CD4-positive, alpha-beta memory T cell (primary cell): ENCODE results near the gene HMGCS2. TPM values are rescaled to one million over a fixed set of nuclear protein-coding genes. Genes with fewer than 3 reads are reported as not detected.

Experiments used
- CTCF ChIA-PET: fragments of 350-600 bp; sonication (Branson Sonifier 250); formaldehyde crosslinking; loops from one replicate; lab custom pipeline; 2021; ENCODE audit warnings: inconsistent platforms; ENCODE audit not compliant: partially characterized antibody; lab: Charles Lee
- POLR2A ChIA-PET: fragments of 350-600 bp; sonication (Branson Sonifier 250); formaldehyde crosslinking; loops from one replicate; lab custom pipeline; 2021; ENCODE audit not compliant: partially characterized antibody; lab: Charles Lee
- DNase-seq, 5 donors: peaks; one replicate each; pipeline versions ENCODE4 v3.0.0 to v3.0.0-alpha.2; 2020 to 2022; ENCODE audit warnings: mixed read lengths in 1 of 5
- H3K27ac ChIP-seq: one replicate; pipeline ENCODE4 v1.7.0; 2013; ENCODE audit warnings: low read depth, low read length
- H3K27me3 ChIP-seq: 2 replicates; pipeline ENCODE4 v1.7.0; 2013; ENCODE audit warnings: mild to moderate bottlenecking, low read length, moderate library complexity; ENCODE audit not compliant: insufficient read depth
- H3K36me3 ChIP-seq: 2 replicates; pipeline ENCODE4 v1.7.0; 2013; ENCODE audit warnings: mild to moderate bottlenecking, low read length, moderate library complexity; ENCODE audit not compliant: insufficient read depth
- H3K4me1 ChIP-seq: 2 replicates; pipeline ENCODE4 v1.7.0; 2013; ENCODE audit warnings: mild to moderate bottlenecking, low read length, moderate library complexity; ENCODE audit not compliant: insufficient read depth
- H3K4me3 ChIP-seq, 2 donors: one replicate each; pipeline ENCODE4 v1.7.0; 2013; ENCODE audit warnings: low read length in 2 of 2, mild to moderate bottlenecking in 1 of 2
- H3K9me3 ChIP-seq, 2 donors: one replicate each; pipeline ENCODE4 v1.7.0; 2013; ENCODE audit warnings: low read length in 2 of 2, control low read depth in 1 of 2; ENCODE audit not compliant: control insufficient read depth in 1 of 2
- H3K27ac Mint-ChIP-seq, 7 donors: one replicate each; pipeline ENCODE4 v1.8.0; 2020 to 2021; ENCODE audit warnings: mixed read lengths in 7 of 7, mild to moderate bottlenecking in 6 of 7, inconsistent platforms in 3 of 7, moderate library complexity in 3 of 7
- H3K27me3 Mint-ChIP-seq, 2 donors: one replicate each; pipeline ENCODE4 v1.8.0; 2020 to 2021; ENCODE audit warnings: mixed read lengths in 2 of 2
- H3K36me3 Mint-ChIP-seq, 2 donors: one replicate each; pipeline ENCODE4 v1.8.0; 2020 to 2021; ENCODE audit warnings: mixed read lengths in 2 of 2, inconsistent platforms in 1 of 2, mild to moderate bottlenecking in 1 of 2
- H3K4me1 Mint-ChIP-seq, 4 donors: one replicate each; pipeline ENCODE4 v1.8.0; 2020 to 2021; ENCODE audit warnings: mixed read lengths in 4 of 4, mild to moderate bottlenecking in 1 of 4
- H3K4me3 Mint-ChIP-seq, 8 donors: one replicate each; pipeline ENCODE4 v1.8.0; 2020 to 2021; ENCODE audit warnings: mixed read lengths in 8 of 8, mild to moderate bottlenecking in 7 of 8, moderate library complexity in 6 of 8, inconsistent platforms in 3 of 8
- H3K9me3 Mint-ChIP-seq, 8 donors: one replicate each; pipeline ENCODE4 v1.8.0; 2020 to 2021; ENCODE audit warnings: mixed read lengths in 8 of 8, mild to moderate bottlenecking in 5 of 8, inconsistent platforms in 3 of 8, moderate library complexity in 1 of 8
- intact Hi-C: fragments of 100-400 bp; cut with micrococcal nuclease; formaldehyde crosslinking; loops from one replicate; pipeline ENCODE4 v1.15.1; 2023
- polyA plus RNA-seq, 2 donors: library from polyadenylated mRNA; unstranded; fragments of 300-500 nt; fragmentation: Illumina TruSeq; gene quantifications; one replicate each; pipeline ENCODE4 v1.2.3, GENCODE V29; 2021
- total RNA-seq, 2 experiments: library from RNA; stranded (reverse); gene quantifications; one replicate each; pipeline ENCODE4 v1.2.3, GENCODE V29; 2021

The HMGCS2 gene
- total and polyA plus RNA-seq, 4 experiments from 2014 or later, result not detected

- POLR2A ChIA-PET, result no interaction called here
- H3K27ac Mint-ChIP-seq, result no peak overlapping the region
- intact Hi-C loops, result no loop called here
These were observed 26.0 kb downstream of the HMGCS2 start for GRCh38 chr1:119742677-119743076.

GRCh38 chr1:119742202-119742601 lies 26.5 kb downstream of the HMGCS2 start:
- peaks cover 0 to 2% (median 0%) of the 10 kb centered on the region in 4 donors for H3K4me1 Mint-ChIP-seq
- Histone ChIP-seq H3K27ac (no peak overlapping the region), H3K9me3 (no peaks in the 10 kb centered on the region), H3K4me1 (no peaks in the 10 kb centered on the region), H3K4me3 (no peak overlapping the region), H3K27me3 (no peaks in the 10 kb centered on the region), H3K36me3 (no peaks in the 10 kb centered on the region)
- no peaks in the 10 kb centered on the region for H3K27me3 Mint-ChIP-seq
- CTCF ChIA-PET, result no interaction called here
- no peak overlapping the region for H3K4me3 Mint-ChIP-seq
- intact Hi-C loops, result no loop called here
- no peaks in the 10 kb centered on the region for H3K9me3 Mint-ChIP-seq
- H3K36me3 Mint-ChIP-seq, result no peaks in the 10 kb centered on the region
- H3K27ac Mint-ChIP-seq, result no peak overlapping the region
- DNase-seq, result no peak
- POLR2A ChIA-PET, result no interaction called here

More at GRCh38 chr1:119742677-119743076, 26.0 kb downstream of the HMGCS2 start:
- no peak overlapping the region for H3K4me3 ChIP-seq
- no peak overlapping the region for H3K4me3 Mint-ChIP-seq
- H3K27me3 ChIP-seq, result no peaks in the 10 kb centered on the region
- no peaks in the 10 kb centered on the region for H3K36me3 ChIP-seq
- no peaks in the 10 kb centered on the region for H3K9me3 Mint-ChIP-seq
- no peak overlapping the region for H3K27ac ChIP-seq
- H3K9me3 ChIP-seq, result no peaks in the 10 kb centered on the region
- CTCF ChIA-PET, result interaction anchor here (0.9 to 4.8 kb wide), 4 partner anchors 8 to 34 kb away, joined by 3 to 44 read pairs (median 14); no protein-coding TSS in a partner anchor
- H3K4me1 ChIP-seq, result no peaks in the 10 kb centered on the region
- no peak for DNase-seq
- H3K4me1 Mint-ChIP-seq, result peaks cover 0 to 2% (median 0%) of the 10 kb centered on the region in 4 donors
- no peaks in the 10 kb centered on the region for H3K36me3 Mint-ChIP-seq
- H3K27me3 Mint-ChIP-seq, result no peaks in the 10 kb centered on the region

DNA sequence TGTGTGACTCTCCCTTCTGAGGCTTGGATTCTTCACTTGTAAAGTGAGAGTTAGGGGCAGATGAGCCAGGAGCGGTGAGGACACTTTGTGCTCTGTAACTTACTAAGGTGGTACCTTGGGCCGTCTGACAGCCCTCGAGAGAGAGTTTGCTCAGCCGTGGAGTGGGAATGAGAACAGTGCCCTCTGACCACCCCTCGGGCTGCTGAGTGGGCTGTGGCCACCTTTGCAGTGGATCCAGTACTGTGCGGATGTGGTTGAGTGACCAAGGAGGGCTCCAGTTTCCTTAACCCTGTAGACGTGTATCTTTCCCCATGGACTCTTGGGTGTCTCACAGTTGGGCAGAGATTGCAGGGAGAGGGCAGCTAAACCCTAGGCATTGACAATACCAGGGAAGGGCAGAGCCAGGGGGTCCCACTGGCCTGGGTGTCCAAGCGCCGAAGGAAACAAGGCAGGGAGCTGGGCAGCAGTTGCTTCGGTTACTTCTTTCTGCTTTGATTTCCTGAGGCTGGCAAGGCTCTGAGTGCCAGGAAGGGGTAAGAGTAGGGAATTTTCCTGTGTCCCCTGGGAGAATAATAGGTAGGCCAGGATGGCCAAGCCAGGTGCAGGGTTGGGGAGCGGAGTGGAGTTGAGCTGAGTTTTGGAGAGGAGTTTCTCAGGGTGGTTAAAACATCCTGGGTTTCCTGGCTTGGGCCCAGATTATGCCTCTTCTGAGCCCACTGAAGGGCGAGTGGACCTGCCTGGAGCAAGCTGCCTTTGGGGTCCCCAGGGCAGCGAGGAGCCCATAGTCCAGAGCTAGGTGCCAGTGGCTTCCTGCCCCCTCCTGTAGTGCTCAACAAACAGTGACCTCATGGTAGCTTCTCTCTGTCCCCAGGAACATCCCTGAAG lies 27.6 kb downstream of the HMGCS2 start:
- intact Hi-C loops, result no loop called here
- Histone ChIP-seq H3K9me3 (no peaks in the 10 kb centered on the region), H3K27ac (no peak overlapping the region), H3K27me3 (no peaks in the 10 kb centered on the region), H3K36me3 (no peaks in the 10 kb centered on the region), H3K4me1 (no peaks in the 10 kb centered on the region), H3K4me3 (no peak overlapping the region)
- Mint-ChIP-seq H3K4me1 (peaks cover 0 to 2% (median 0%) of the 10 kb centered on the region in 4 donors), H3K36me3 (no peaks in the 10 kb centered on the region), H3K27ac (no peak overlapping the region), H3K9me3 (no peaks in the 10 kb centered on the region), H3K27me3 (no peaks in the 10 kb centered on the region), H3K4me3 (no peak overlapping the region)
- no peak for DNase-seq
- CTCF ChIA-PET, result no interaction called here
- POLR2A ChIA-PET, result no interaction called here

DNA sequence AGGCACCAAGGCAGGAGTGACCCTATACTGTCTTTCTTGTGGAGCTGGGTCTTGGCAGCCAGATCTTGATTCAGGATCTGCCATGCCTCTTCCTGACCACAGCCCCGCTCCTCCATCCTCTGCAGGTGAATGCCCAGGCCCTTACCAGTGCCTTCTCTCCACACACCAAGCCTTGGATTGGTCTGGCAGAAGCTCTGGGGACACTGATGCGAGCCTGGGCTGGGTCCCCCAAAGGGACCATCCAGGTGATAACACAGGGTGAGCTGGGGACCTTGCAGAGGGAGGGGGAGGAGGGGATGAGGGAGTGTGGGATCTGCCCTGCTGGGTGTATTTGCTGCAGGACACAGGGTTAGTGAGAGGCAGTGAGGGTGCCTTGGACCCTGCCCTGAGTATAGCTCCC lies 28.4 kb downstream of the HMGCS2 start:
- H3K9me3 ChIP-seq, result no peaks in the 10 kb centered on the region
- peaks cover 0 to 2% (median 0%) of the 10 kb centered on the region in 4 donors for H3K4me1 Mint-ChIP-seq
- H3K9me3 Mint-ChIP-seq, result no peaks in the 10 kb centered on the region
- no peak overlapping the region for H3K27ac ChIP-seq
- no peaks in the 10 kb centered on the region for H3K36me3 ChIP-seq
- H3K27ac Mint-ChIP-seq, result no peak overlapping the region
- no peak overlapping the region for H3K4me3 ChIP-seq
- POLR2A ChIA-PET, result no interaction called here
- H3K4me3 Mint-ChIP-seq, result no peak overlapping the region
- intact Hi-C loops, result no loop called here
- H3K27me3 ChIP-seq, result no peaks in the 10 kb centered on the region
- H3K36me3 Mint-ChIP-seq, result no peaks in the 10 kb centered on the region
- H3K27me3 Mint-ChIP-seq, result no peaks in the 10 kb centered on the region
- CTCF ChIA-PET, result no interaction called here
- DNase-seq, result no peak
- no peaks in the 10 kb centered on the region for H3K4me1 ChIP-seq

DNA sequence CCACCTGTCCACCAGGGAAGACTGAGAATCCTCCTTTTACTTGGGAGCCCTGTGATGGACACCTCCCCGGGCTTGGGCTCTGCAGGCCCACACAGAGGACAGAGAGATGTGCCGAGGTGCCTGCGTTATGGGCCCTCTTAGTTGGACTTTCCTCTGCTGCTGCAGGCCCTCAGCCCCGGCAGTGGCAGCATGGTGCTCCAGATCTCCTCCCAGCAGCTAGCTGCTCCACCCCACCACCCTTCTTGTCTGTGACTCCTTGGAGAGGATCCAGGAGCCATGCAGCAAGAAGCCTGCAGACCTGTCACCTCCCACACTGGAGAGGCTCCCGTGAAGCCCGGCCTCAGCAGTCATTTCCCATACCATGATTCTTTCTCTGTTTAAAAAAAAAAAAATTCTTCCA lies 29.6 kb downstream of the HMGCS2 start:
- no peaks in the 10 kb centered on the region for H3K4me1 ChIP-seq
- DNase-seq, result no peak
- no peaks in the 10 kb centered on the region for H3K36me3 ChIP-seq
- no peak overlapping the region for H3K4me3 Mint-ChIP-seq
- H3K4me1 Mint-ChIP-seq, result peaks cover 0 to 2% (median 0%) of the 10 kb centered on the region in 4 donors
- H3K27ac ChIP-seq, result no peak overlapping the region
- intact Hi-C loops, result no loop called here
- H3K4me3 ChIP-seq, result no peak overlapping the region
- H3K9me3 Mint-ChIP-seq, result no peaks in the 10 kb centered on the region
- H3K27me3 Mint-ChIP-seq, result no peaks in the 10 kb centered on the region
- H3K9me3 ChIP-seq, result no peaks in the 10 kb centered on the region
- H3K27me3 ChIP-seq, result no peaks in the 10 kb centered on the region
- H3K27ac Mint-ChIP-seq, result no peak overlapping the region
- ChIA-PET CTCF (interaction anchor here (2.1 kb wide), 1 partner anchor 9 kb away, joined by 6 read pairs; no protein-coding TSS in a partner anchor), POLR2A (no interaction called here)
- no peaks in the 10 kb centered on the region for H3K36me3 Mint-ChIP-seq

DNA sequence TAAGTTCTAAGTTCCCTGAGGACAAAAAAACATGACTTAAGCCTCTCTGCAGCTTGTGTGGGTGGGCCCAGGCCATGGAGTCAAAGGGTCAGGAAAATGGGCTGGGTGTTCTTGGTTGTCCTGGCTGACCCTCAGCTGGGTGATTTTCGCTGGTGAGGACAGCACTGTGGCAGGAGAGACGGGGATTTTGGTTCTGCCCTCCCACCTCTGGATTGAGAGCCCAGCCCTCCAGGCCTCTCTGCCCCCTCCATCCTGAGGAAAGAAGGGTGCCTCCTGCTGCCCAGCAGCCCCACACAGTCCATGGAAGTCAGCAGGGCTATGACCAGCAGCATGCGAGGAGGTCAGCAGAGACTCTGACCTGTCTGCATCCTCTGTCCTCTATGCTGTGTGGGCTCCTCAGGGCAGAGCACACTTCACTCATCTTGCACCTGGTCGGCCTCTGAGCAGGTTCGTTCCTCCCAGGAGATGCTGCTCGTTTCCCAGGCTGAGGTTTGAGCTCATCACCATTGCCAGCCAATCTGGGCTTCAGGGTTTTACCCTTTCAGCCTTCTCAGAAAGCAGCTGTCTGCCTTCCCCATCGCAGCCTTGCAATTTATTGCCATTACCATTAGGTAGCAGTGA lies 30.5 kb downstream of the HMGCS2 start:
- no peak overlapping the region for H3K4me3 Mint-ChIP-seq

GRCh38 chr1:119737040-119737682 lies 31.5 kb downstream of the HMGCS2 start:
- Histone ChIP-seq H3K4me3 (no peak overlapping the region), H3K27ac (no peak overlapping the region), H3K36me3 (no peaks in the 10 kb centered on the region), H3K9me3 (no peaks in the 10 kb centered on the region), H3K4me1 (no peaks in the 10 kb centered on the region), H3K27me3 (no peaks in the 10 kb centered on the region)
- Mint-ChIP-seq H3K36me3 (no peaks in the 10 kb centered on the region), H3K9me3 (no peaks in the 10 kb centered on the region), H3K27me3 (no peaks in the 10 kb centered on the region), H3K4me3 (no peak overlapping the region), H3K4me1 (no peaks in the 10 kb centered on the region), H3K27ac (no peak overlapping the region)
- no peak for DNase-seq
- intact Hi-C loops, result no loop called here
- ChIA-PET POLR2A (no interaction called here), CTCF (interaction anchor here (2.1 to 6.4 kb wide), 2 partner anchors 8 to 11 kb away, joined by 6 to 44 read pairs; no protein-coding TSS in a partner anchor)

More for the DNA sequence above, 30.5 kb downstream of the HMGCS2 start:
- POLR2A ChIA-PET, result no interaction called here
- no peaks in the 10 kb centered on the region for H3K36me3 ChIP-seq
- Mint-ChIP-seq H3K9me3 (no peaks in the 10 kb centered on the region), H3K4me1 (no peaks in the 10 kb centered on the region), H3K36me3 (no peaks in the 10 kb centered on the region), H3K27ac (no peak overlapping the region), H3K27me3 (no peaks in the 10 kb centered on the region)
- no peak for DNase-seq
- H3K9me3 ChIP-seq, result no peaks in the 10 kb centered on the region
- CTCF ChIA-PET, result interaction anchor here (2.1 to 6.4 kb wide), 2 partner anchors 7 to 10 kb away, joined by 6 to 44 read pairs; no protein-coding TSS in a partner anchor
- no peak overlapping the region for H3K27ac ChIP-seq
- no peak overlapping the region for H3K4me3 ChIP-seq
- H3K4me1 ChIP-seq, result no peaks in the 10 kb centered on the region
- H3K27me3 ChIP-seq, result no peaks in the 10 kb centered on the region
- intact Hi-C loops, result no loop called here
